BLaER1 (cell line): ENCODE data around the gene AKAP6.

ENCODE experiments used
- H3K27ac ChIP-seq: shearing (Covaris generic); formaldehyde crosslinking; 2 replicates; pipeline ENCODE4 v1.8.1; 2022
- H3K27me3 ChIP-seq: shearing (Covaris generic); formaldehyde crosslinking; 2 replicates; pipeline ENCODE4 v1.8.1; 2022
- H3K36me3 ChIP-seq: shearing (Covaris generic); formaldehyde crosslinking; 2 replicates; pipeline ENCODE4 v1.8.1; 2022
- H3K4me1 ChIP-seq: shearing (Covaris generic); formaldehyde crosslinking; 2 replicates; pipeline ENCODE4 v1.8.1; 2022
- H3K4me2 ChIP-seq: shearing (Covaris generic); formaldehyde crosslinking; 2 replicates; pipeline ENCODE4 v1.8.1; 2022
- H3K4me3 ChIP-seq: shearing (Covaris generic); formaldehyde crosslinking; 2 replicates; pipeline ENCODE4 v1.8.1; 2022
- H3K9ac ChIP-seq: shearing (Covaris generic); formaldehyde crosslinking; 2 replicates; pipeline ENCODE4 v1.8.1; 2022
- H3K9me3 ChIP-seq: shearing (Covaris generic); formaldehyde crosslinking; 2 replicates; pipeline ENCODE4 v1.8.1; 2022
- H4K20me1 ChIP-seq: shearing (Covaris generic); formaldehyde crosslinking; 2 replicates; pipeline ENCODE4 v1.8.1; 2022
- Cebpa-rat ChIP-seq: shearing (Covaris generic); IDR thresholded peaks from 2 replicates; pipeline ENCODE4 v1.8.1; 2022

AKAP6 gene

DNA sequence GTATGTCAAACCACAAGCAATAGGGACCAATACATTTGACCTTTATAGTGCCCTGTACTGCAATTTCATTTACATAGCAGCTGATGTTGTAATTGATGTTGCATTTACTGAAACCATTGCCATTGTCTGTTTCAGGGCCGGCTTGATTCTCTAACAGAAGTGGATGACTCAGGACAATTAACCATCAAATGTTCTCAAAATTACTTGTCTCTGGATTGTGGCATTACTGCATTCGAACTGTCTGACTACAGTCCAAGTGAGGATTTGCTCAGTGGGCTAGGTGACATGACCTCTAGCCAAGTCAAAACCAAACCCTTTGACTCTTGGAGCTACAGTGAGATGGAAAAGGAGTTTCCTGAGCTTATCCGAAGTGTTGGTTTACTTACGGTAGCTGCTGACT is 216.0 kb downstream of the AKAP6 start:
- TF ChIP-seq Cebpa-rat = no peak
- Histone ChIP-seq H3K9ac (no peak overlapping the region), H3K4me2 (no peak overlapping the region), H3K36me3 (no peaks in the 10 kb centered on the region), H3K9me3 (no peaks in the 10 kb centered on the region), H3K4me1 (no peaks in the 10 kb centered on the region), H3K4me3 (no peak overlapping the region), H3K27ac (no peak overlapping the region), H3K27me3 (no peaks in the 10 kb centered on the region), H4K20me1 (no peaks in the 10 kb centered on the region)

DNA sequence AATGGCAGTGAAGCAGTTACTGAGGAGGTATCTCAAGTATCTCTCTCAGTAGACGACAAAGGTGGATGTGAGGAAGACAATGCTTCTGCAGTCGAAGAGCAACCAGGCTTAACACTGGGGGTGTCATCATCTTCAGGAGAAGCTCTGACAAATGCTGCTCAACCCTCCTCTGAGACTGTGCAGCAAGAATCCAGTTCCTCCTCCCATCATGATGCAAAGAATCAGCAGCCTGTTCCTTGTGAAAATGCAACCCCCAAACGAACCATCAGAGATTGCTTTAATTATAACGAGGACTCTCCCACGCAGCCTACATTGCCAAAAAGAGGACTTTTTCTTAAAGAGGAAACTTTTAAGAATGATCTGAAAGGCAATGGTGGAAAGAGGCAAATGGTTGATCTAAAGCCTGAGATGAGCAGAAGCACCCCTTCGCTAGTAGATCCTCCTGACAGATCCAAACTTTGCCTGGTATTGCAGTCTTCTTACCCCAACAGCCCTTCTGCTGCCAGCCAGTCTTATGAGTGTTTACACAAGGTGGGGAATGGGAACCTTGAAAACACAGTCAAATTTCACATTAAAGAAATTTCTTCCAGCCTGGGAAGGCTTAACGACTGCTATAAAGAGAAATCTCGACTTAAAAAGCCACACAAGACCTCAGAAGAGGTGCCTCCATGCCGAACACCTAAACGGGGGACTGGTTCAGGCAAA is 216.6 kb downstream of the AKAP6 start:
- H3K9ac ChIP-seq = no peak overlapping the region
- no peaks in the 10 kb centered on the region for H3K27me3 ChIP-seq
- H3K4me3 ChIP-seq = no peak overlapping the region
- no peaks in the 10 kb centered on the region for H3K4me1 ChIP-seq
- no peaks in the 10 kb centered on the region for H3K36me3 ChIP-seq
- no peaks in the 10 kb centered on the region for H4K20me1 ChIP-seq
- H3K27ac ChIP-seq = no peak overlapping the region
- no peak for TF ChIP-seq Cebpa-rat
- no peak overlapping the region for H3K4me2 ChIP-seq
- no peaks in the 10 kb centered on the region for H3K9me3 ChIP-seq

DNA sequence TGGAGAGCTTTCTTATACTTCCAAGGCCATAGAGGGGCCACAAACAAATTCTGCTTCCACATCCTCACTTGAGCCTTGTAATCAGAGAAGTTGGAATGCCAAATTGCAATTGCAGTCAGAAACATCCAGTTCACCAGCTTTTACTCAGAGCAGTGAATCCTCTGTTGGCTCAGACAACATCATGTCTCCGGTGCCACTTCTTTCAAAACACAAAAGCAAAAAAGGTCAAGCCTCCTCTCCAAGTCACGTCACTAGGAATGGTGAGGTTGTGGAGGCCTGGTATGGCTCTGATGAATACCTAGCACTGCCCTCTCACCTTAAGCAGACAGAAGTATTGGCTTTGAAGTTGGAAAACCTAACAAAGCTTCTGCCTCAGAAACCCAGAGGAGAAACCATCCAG is 217.1 kb downstream of the AKAP6 start:
- H3K36me3 ChIP-seq = no peaks in the 10 kb centered on the region
- no peak overlapping the region for H3K9ac ChIP-seq
- H3K27me3 ChIP-seq = no peaks in the 10 kb centered on the region
- no peak for TF ChIP-seq Cebpa-rat
- no peak overlapping the region for H3K27ac ChIP-seq
- H3K4me3 ChIP-seq = no peak overlapping the region
- H3K9me3 ChIP-seq = no peaks in the 10 kb centered on the region
- H4K20me1 ChIP-seq = no peaks in the 10 kb centered on the region
- no peak overlapping the region for H3K4me2 ChIP-seq
- H3K4me1 ChIP-seq = no peaks in the 10 kb centered on the region

DNA sequence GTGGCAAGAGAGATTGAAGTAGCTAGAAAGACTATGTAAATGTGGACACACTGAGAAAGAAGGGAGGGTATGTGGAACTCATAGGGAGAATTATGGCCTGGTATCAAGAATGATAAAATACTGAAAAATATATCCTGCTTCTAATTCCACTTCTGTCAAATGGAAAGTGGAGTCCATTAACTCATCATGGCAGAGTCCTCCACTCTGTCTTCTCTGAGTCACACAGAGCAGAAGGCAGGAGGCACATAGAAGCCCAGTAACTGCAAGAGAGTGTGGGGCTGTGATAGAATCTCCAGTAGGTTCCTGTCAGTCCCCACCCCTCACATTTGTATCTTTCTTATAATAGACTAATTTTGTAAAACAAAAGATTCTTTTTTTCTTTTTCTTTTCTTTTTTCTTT is 223.7 kb downstream of the AKAP6 start:
- Histone ChIP-seq H3K36me3 (no peaks in the 10 kb centered on the region), H4K20me1 (no peaks in the 10 kb centered on the region), H3K27ac (no peak overlapping the region), H3K27me3 (no peaks in the 10 kb centered on the region), H3K9ac (no peak overlapping the region), H3K4me1 (no peaks in the 10 kb centered on the region), H3K4me3 (no peak overlapping the region), H3K4me2 (no peak overlapping the region), H3K9me3 (no peaks in the 10 kb centered on the region)
- no peak for TF ChIP-seq Cebpa-rat

DNA sequence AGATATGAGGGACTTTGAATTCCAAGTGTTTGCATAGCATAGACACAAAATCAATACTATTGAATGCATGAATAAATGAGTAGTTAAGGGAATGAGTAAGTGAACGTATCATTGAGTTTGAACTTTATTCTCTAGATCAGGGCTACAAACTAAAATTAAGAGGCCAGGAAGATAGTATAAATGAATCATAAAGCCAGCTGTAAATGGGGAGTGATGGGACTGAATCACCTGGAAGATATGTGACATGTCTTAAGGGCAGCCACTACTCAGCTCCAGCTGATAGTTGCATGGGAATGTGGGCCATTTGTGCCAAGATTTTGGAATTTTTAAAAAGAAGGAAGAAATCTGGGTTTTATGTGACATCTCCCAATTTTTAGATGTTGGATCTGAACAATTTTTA is 229.9 kb downstream of the AKAP6 start:
- no peak overlapping the region for H3K4me2 ChIP-seq
- H3K27me3 ChIP-seq = no peaks in the 10 kb centered on the region
- H3K4me3 ChIP-seq = no peak overlapping the region
- H3K36me3 ChIP-seq = no peaks in the 10 kb centered on the region
- H3K4me1 ChIP-seq = peaks cover 3% of the 10 kb centered on the region
- H3K9ac ChIP-seq = no peak overlapping the region
- TF ChIP-seq Cebpa-rat = no peak
- no peak overlapping the region for H3K27ac ChIP-seq
- H4K20me1 ChIP-seq = no peaks in the 10 kb centered on the region
- H3K9me3 ChIP-seq = no peaks in the 10 kb centered on the region

DNA sequence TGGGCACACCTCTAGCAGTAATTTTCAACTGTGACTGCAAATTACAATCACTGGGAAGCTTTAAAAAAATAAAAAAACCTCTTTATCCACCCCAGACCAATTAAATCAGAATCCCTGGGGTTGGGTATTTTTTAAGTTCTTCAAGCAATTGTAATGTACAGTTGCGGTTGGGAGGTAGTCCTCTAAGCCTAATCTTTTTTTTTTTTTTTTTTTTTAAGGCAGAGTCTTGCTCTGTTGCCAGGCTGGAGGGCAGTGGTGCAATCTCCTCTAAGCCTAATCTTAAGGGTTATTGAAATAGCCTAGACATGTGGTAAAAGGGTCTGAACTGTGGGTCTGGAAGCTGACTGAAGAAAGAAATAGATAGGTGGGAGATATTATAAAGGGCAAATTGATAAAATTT is 230.5 kb downstream of the AKAP6 start:
- no peaks in the 10 kb centered on the region for H3K36me3 ChIP-seq
- H3K4me3 ChIP-seq = no peak overlapping the region
- no peaks in the 10 kb centered on the region for H3K27me3 ChIP-seq
- H3K4me2 ChIP-seq = no peak overlapping the region
- no peaks in the 10 kb centered on the region for H3K9me3 ChIP-seq
- H3K27ac ChIP-seq = no peak overlapping the region
- H3K9ac ChIP-seq = no peak overlapping the region
- H4K20me1 ChIP-seq = no peaks in the 10 kb centered on the region
- TF ChIP-seq Cebpa-rat = no peak
- H3K4me1 ChIP-seq = peaks cover 9% of the 10 kb centered on the region

DNA sequence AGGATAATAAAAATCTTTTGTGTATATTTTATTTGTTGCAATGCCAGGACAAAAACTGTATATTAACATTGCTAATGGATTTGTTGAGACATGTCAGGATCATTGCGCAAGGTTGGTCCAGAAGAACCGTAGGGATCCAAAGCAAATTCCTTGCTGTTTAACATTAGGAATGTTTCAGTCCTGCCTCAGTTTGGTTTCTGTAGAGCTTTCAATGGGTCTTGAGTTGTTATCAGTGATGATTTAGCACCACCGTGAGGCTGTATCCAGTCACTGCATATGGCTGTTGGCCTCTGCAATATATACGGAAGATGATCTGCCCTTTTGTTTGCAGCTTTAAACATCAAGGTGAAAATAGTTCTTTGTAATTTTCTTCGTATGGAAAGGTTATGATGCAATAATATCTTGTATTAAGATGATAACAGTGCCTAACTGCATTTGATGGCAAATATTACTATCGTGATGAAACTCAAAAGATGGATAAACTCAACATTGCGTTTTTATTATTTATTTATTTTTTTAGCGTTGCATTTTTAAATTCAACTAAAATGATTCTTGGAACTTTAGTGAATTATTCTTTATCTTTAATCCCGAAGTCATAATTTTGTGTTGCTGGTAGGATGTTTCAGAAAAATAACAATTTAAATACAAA is 231.2 kb downstream of the AKAP6 start:
- H3K4me3 ChIP-seq = no peak overlapping the region
- no peaks in the 10 kb centered on the region for H3K27me3 ChIP-seq
- TF ChIP-seq Cebpa-rat = no peak
- peaks cover 16% of the 10 kb centered on the region for H3K4me1 ChIP-seq
- H3K36me3 ChIP-seq = no peaks in the 10 kb centered on the region
- no peak overlapping the region for H3K27ac ChIP-seq
- no peak overlapping the region for H3K9ac ChIP-seq
- H4K20me1 ChIP-seq = no peaks in the 10 kb centered on the region
- no peak overlapping the region for H3K4me2 ChIP-seq
- H3K9me3 ChIP-seq = no peaks in the 10 kb centered on the region

DNA sequence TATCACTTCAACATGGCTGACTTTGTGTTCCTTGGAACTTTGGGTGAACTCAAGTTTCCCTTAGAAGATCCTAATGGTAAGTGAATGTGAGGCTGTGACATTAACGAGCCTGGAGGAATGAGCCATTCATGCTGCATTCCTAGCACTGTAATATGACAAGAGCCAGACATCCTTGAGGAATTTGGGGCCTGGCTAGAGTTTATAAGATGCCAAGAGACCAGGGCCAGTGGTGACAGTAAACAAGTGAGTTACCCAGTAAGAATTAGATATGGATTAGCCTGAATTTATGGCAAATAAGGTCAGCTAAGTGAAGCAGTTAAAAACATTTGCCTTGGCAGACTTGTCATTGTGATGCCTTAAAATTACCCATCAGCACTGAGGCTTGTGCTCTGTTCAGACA is 232.4 kb downstream of the AKAP6 start:
- no peaks in the 10 kb centered on the region for H3K36me3 ChIP-seq
- no peak overlapping the region for H3K27ac ChIP-seq
- H4K20me1 ChIP-seq = no peaks in the 10 kb centered on the region
- no peak overlapping the region for H3K4me2 ChIP-seq
- H3K9ac ChIP-seq = no peak overlapping the region
- H3K4me1 ChIP-seq = peaks cover 22% of the 10 kb centered on the region
- no peak overlapping the region for H3K4me3 ChIP-seq
- TF ChIP-seq Cebpa-rat = no peak
- no peaks in the 10 kb centered on the region for H3K9me3 ChIP-seq
- no peaks in the 10 kb centered on the region for H3K27me3 ChIP-seq

DNA sequence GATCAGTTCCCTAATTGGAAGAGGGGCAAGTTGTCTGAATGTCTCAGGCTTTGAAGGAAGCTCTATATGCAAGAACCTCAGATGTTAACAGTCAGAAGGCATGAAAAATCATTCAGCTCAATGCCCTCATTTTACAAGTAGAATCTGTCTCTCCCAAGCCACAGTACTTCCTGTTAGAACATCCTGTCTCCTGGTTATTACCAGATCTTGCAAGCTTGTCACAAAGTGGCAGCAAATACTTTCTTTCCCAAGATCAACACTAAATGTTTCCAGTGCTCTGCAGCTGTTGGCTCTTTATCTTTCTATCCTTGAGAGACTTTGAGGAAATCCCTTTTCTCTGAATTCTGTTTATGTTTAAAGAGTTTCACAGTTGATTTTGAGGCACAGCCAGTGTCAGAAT is 235.5 kb downstream of the AKAP6 start:
- Histone ChIP-seq H3K9ac (peak overlapping the region; percentile 9; the same call in 1 of the 2 replicates), H4K20me1 (no peaks in the 10 kb centered on the region), H3K4me2 (peak overlapping the region; percentile 63), H3K36me3 (no peaks in the 10 kb centered on the region), H3K9me3 (no peaks in the 10 kb centered on the region), H3K27ac (0 out of 2 replicates have a peak overlapping the region, but pooled peaks have one; percentile 10), H3K27me3 (no peaks in the 10 kb centered on the region), H3K4me1 (peaks cover 22% of the 10 kb centered on the region), H3K4me3 (no peak overlapping the region)
- TF ChIP-seq Cebpa-rat = no peak

DNA sequence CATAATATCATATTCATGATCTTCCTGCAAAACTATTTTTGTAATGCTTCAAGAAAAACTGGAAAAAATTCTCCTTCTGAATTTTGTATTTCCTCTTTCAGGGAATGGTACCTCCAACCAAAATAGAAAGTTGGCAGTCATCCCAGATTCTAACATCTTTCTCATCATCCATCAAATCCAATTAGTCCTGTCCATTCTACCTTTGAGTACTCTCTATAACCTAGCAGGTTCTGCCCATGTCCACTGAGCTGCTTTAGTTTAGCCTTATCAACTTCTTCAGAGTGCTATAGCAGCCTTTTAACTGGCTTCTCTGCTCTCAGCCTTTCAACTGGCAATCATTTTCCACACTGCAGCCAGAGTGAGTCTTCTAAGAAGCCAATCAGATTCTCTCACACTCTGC is 236.2 kb downstream of the AKAP6 start:
- H3K4me2 ChIP-seq = peak overlapping the region; percentile 63
- no peaks in the 10 kb centered on the region for H3K36me3 ChIP-seq
- H3K4me1 ChIP-seq = peaks cover 22% of the 10 kb centered on the region
- no peaks in the 10 kb centered on the region for H3K27me3 ChIP-seq
- no peak for TF ChIP-seq Cebpa-rat
- 0 out of 2 replicates have a peak overlapping the region, but pooled peaks have one; percentile 10 for H3K27ac ChIP-seq
- H3K4me3 ChIP-seq = no peak overlapping the region
- H3K9ac ChIP-seq = no peak overlapping the region
- H4K20me1 ChIP-seq = no peaks in the 10 kb centered on the region
- H3K9me3 ChIP-seq = no peaks in the 10 kb centered on the region
